HepG2 (cell line): ENCODE results near the gene KSR1.

Source experiments
- BCL6 ChIP-seq: IDR thresholded peaks from 2 replicates; pipeline ENCODE4 v1.6.1; 2016; ENCODE audit warnings: missing genetic modification reagents, missing compliant biosample characterization
- CTCF ChIP-seq: sonication (generic); formaldehyde crosslinking; IDR thresholded peaks from 2 replicates; pipeline ENCODE4 v1.5.0; 2020; ENCODE audit warnings: mild to moderate bottlenecking, missing genetic modification reagents, moderate library complexity
- GATAD2A ChIP-seq: IDR thresholded peaks from 2 replicates; pipeline ENCODE4 v1.6.1; 2016
- KAT7 ChIP-seq: IDR thresholded peaks from 2 replicates; pipeline ENCODE4 v1.6.1; 2018; ENCODE audit warnings: borderline replicate concordance, missing compliant biosample characterization
- KDM1A ChIP-seq: IDR thresholded peaks from 2 replicates; pipeline ENCODE4 v1.6.1; 2016; ENCODE audit warnings: missing compliant biosample characterization
- NFRKB ChIP-seq: fragments of 450-650 bp; IDR thresholded peaks from 2 replicates; pipeline ENCODE4 v1.6.1; 2017
- NR2C2 ChIP-seq: sonication (generic); formaldehyde crosslinking; IDR thresholded peaks from 2 replicates; pipeline ENCODE4 v1.4.0; 2020; ENCODE audit warnings: missing genetic modification reagents, mild to moderate bottlenecking, moderate library complexity, borderline replicate concordance
- PREB ChIP-seq: sonication (generic); formaldehyde crosslinking; IDR thresholded peaks from 2 replicates; pipeline ENCODE4 v1.4.0; 2020; ENCODE audit warnings: missing genetic modification reagents
- RFX5 ChIP-seq: IDR thresholded peaks from 2 replicates; pipeline ENCODE4 v1.6.1; 2011; ENCODE audit warnings: low read depth, low read length, improper control_type of control experiment
- ZGPAT ChIP-seq: IDR thresholded peaks from 2 replicates; pipeline ENCODE4 v1.6.1; 2016; ENCODE audit warnings: mild to moderate bottlenecking
- ZNF784 ChIP-seq: sonication (generic); formaldehyde crosslinking; IDR thresholded peaks from 2 replicates; pipeline ENCODE4 v1.5.1; 2020; ENCODE audit warnings: missing genetic modification reagents, mild to moderate bottlenecking, borderline replicate concordance
- TF ChIP-seq, protein P1 (sequence below): sonication (generic); formaldehyde crosslinking; conservative IDR thresholded peaks from 2 replicates; pipeline ENCODE4 v1.5.0; 2020; ENCODE audit warnings: missing genetic modification reagents
- TF ChIP-seq, protein P2 (sequence below): sonication (generic); formaldehyde crosslinking; IDR thresholded peaks from 2 replicates; pipeline ENCODE4 v1.4.0; 2020; ENCODE audit warnings: missing genetic modification reagents, borderline replicate concordance
- TF ChIP-seq, protein P3 (sequence below), 2 experiments: sonication (generic) in 1 of 2; formaldehyde crosslinking in 1 of 2; IDR thresholded peaks; 2 replicates each; pipeline versions ENCODE4 v1.4.0 to v1.6.1; 2018 to 2020; ENCODE audit warnings: missing genetic modification reagents in 2 of 2, borderline replicate concordance in 1 of 2, low read depth in 1 of 2, mild to moderate bottlenecking in 1 of 2, missing biosample characterization in 1 of 2

- TF ChIP-seq GATAD2A (CRISPR knock-in tag) (no peak), PREB (CRISPR knock-in tag) (no peak), RFX5 (no peak), KDM1A (CRISPR knock-in tag) (no peak), KAT7 (CRISPR knock-in tag) (no peak), CTCF (CRISPR knock-in tag) (no peak), ZNF784 (CRISPR knock-in tag) (no peak), NFRKB (no peak), BCL6 (CRISPR knock-in tag) (no peak), ZGPAT (CRISPR knock-in tag) (no peak), NR2C2 (CRISPR knock-in tag) (no peak)
- TF ChIP-seq, protein P1, sequence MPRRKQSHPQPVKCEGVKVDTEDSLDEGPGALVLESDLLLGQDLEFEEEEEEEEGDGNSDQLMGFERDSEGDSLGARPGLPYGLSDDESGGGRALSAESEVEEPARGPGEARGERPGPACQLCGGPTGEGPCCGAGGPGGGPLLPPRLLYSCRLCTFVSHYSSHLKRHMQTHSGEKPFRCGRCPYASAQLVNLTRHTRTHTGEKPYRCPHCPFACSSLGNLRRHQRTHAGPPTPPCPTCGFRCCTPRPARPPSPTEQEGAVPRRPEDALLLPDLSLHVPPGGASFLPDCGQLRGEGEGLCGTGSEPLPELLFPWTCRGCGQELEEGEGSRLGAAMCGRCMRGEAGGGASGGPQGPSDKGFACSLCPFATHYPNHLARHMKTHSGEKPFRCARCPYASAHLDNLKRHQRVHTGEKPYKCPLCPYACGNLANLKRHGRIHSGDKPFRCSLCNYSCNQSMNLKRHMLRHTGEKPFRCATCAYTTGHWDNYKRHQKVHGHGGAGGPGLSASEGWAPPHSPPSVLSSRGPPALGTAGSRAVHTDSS (CRISPR knock-in tag) = no peak
- TF ChIP-seq, protein P2, sequence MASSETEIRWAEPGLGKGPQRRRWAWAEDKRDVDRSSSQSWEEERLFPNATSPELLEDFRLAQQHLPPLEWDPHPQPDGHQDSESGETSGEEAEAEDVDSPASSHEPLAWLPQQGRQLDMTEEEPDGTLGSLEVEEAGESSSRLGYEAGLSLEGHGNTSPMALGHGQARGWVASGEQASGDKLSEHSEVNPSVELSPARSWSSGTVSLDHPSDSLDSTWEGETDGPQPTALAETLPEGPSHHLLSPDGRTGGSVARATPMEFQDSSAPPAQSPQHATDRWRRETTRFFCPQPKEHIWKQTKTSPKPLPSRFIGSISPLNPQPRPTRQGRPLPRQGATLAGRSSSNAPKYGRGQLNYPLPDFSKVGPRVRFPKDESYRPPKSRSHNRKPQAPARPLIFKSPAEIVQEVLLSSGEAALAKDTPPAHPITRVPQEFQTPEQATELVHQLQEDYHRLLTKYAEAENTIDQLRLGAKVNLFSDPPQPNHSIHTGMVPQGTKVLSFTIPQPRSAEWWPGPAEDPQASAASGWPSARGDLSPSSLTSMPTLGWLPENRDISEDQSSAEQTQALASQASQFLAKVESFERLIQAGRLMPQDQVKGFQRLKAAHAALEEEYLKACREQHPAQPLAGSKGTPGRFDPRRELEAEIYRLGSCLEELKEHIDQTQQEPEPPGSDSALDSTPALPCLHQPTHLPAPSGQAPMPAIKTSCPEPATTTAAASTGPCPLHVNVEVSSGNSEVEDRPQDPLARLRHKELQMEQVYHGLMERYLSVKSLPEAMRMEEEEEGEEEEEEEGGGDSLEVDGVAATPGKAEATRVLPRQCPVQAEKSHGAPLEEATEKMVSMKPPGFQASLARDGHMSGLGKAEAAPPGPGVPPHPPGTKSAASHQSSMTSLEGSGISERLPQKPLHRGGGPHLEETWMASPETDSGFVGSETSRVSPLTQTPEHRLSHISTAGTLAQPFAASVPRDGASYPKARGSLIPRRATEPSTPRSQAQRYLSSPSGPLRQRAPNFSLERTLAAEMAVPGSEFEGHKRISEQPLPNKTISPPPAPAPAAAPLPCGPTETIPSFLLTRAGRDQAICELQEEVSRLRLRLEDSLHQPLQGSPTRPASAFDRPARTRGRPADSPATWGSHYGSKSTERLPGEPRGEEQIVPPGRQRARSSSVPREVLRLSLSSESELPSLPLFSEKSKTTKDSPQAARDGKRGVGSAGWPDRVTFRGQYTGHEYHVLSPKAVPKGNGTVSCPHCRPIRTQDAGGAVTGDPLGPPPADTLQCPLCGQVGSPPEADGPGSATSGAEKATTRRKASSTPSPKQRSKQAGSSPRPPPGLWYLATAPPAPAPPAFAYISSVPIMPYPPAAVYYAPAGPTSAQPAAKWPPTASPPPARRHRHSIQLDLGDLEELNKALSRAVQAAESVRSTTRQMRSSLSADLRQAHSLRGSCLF = no peak
- TF ChIP-seq, protein P3, sequence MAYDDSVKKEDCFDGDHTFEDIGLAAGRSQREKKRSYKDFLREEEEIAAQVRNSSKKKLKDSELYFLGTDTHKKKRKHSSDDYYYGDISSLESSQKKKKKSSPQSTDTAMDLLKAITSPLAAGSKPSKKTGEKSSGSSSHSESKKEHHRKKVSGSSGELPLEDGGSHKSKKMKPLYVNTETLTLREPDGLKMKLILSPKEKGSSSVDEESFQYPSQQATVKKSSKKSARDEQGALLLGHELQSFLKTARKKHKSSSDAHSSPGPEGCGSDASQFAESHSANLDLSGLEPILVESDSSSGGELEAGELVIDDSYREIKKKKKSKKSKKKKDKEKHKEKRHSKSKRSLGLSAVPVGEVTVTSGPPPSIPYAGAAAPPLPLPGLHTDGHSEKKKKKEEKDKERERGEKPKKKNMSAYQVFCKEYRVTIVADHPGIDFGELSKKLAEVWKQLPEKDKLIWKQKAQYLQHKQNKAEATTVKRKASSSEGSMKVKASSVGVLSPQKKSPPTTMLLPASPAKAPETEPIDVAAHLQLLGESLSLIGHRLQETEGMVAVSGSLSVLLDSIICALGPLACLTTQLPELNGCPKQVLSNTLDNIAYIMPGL (CRISPR knock-in tag; IDR thresholded peaks at IDR 0.05; ENCODE audit: borderline replicate concordance in 1 of 2, low read depth in 1 of 2) = no peak
These were observed 26.4 kb upstream of the KSR1 start for GRCh38 chr17:27429666-27430382.
